SK-MEL-5 (cell line): ENCODE results near the gene DUSP15. TPM values are rescaled to one million over a fixed set of nuclear protein-coding genes. Genes with fewer than 3 reads are reported as not detected.
"Not testable (repeated sequence)": the region's sequence is repeated elsewhere in the genome, so short reads cannot be mapped to it uniquely, and the experiment has no call there.

ENCODE experiments used
- DNase-seq: peaks from one replicate; pipeline ENCODE4 v3.0.0-alpha.2; 2016; ENCODE audit warnings: low read depth, low spot score
- in situ Hi-C: cut with HindIII; loops from 2 replicates; pipeline ENCODE4 v1.10.0; 2016; ENCODE audit warnings: low sequenced_read_pairs, high pct_unique_total_duplicates, low pct_unique_long_range_greater_than_20kb
- polyA plus RNA-seq, 2 experiments: library from polyadenylated mRNA; depleted of rRNA; stranded (reverse); fragments of >200 nt; gene quantifications; 2 replicates each; pipeline ENCODE4 v1.2.3, GENCODE V29; 2015
- total RNA-seq: library from RNA; depleted of rRNA; stranded (reverse); fragments of >200 nt; shearing (Covaris generic); gene quantifications from 2 replicates; pipeline ENCODE4 v1.2.3, GENCODE V29; 2014; rRNA removed

The DUSP15 gene
- 6.2 and 6.6 TPM in 2 replicates for total RNA-seq
- polyA plus RNA-seq (2015; cell fraction: cytosol; rRNA removed): 7.7 and 7.9 TPM in 2 replicates
- polyA plus RNA-seq (2015; cell fraction: nucleus; rRNA removed): 3.5 and 16.2 TPM in 2 replicates

DNA sequence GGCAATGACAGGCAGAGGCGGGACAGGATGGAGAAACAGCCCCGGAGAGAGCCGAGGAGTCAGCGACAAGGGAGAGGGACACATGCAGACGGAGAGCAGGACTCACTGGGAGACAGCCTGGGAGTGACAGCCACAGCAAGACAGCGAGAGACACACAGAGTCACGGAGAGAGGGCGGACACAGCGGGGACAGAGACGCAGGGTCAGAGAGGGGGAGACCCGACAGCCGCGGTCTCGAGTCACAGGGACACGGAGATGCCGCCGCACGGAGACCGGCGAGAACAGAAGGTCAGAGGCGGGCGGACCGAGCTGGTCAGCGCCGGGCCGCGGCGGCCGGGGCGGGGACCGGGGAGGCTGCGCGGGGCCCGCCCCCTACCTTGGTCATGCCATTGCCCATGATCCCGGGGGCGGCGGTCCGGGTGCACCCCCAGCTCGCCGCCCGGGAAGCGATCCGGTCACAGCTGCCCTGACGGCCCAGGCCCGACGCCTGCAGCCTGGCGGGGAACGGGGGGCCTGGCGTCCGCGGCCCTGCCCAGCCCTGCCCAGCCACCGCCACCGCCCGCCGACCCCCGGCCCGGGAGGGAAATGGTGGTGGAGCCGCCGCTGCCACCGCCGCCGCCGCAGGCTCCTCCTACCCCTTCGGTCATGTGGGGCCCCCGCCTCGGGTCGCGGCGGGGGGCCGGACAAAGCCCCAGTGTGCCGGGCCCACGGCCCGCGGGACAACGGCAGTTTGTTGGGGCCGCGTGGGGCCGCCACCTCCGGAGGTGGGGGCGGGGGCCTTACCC lies at the start of gene DUSP15, which contains the start of gene TTLL9:
TSS of gene DUSP15 (minus strand) at position 586 of the 784 bp plus-strand sequence. CDS start at position 396, 190 bp downstream.
TSS of gene TTLL9 (plus strand) at position 693 of the 784 bp plus-strand sequence. CDS start 493 bp downstream, outside the sequence.
- in situ Hi-C loops: no loop called here
- DNase-seq: peak; percentile 44

DNA sequence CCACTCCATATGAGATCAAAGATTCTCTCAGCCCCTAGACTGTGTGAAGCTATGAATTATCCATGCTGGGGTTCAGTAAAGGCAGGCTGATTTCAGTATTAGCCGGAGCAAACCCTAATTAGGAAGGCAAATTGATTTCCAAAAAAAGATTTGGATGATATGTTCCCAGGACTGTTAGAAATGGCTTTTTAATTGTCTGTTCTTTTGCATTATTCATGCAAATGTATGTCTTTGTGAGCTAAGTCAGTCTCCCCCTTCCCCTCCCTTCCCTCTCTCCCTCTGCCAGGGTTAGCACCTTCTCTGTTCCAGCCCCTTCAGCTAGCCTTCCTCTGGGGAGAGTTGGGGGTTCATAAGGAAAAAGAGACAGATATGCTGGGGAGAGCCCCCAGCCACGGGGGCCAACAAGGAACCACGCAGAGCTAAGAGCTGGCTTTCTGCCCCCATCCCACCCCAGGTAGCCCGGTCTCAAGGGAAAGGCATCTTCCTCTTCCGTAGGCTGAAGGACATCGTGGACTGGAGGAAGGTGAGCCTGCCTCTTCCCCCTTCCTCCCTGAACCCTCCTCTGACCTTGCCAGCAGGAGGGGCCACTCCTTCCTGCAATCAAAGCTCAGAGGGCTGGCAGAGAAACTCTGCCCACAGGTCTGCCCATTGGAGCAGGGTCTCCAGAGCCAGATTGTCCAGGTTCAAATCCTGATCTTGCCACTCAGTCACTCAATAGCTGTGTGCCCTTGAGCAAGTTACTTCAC lies 49.3 kb upstream of the DUSP15 start:
- in situ Hi-C loops: no loop called here
- DNase-seq: no peak

GRCh38 chr20:31918466-31919105 lies 48.3 kb upstream of the DUSP15 start:
- no peak for DNase-seq
- in situ Hi-C loops: no loop called here

DNA sequence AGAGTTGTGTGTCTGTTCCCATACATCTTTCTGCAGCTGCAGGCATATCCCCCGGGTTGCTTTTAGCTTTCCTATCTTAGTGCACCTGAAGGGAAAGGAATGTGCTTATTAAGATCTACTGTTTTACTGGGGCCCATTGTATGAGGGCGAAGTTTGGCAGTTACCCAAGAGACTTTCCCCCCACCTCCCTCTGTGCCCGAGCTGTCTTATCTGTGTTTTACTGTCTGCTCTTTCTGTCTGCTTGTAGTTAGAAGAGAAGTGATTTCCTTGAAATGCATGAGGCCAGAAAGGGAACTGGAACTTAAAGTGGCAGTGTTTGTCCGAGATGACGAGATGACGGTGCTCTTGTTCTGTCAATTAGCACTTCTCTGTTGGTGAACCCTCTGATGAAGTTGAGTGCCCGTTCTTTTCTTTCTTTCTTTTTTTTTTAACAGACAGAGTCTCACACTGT lies 47.7 kb upstream of the DUSP15 start:
- DNase-seq: not testable (repeated sequence)

GRCh38 chr20:31916708-31917107 lies 46.4 kb upstream of the DUSP15 start:
- peak; percentile 8 for DNase-seq
- in situ Hi-C loops: no loop called here

More for the DNA sequence above, 47.7 kb upstream of the DUSP15 start:
- in situ Hi-C loops: not testable (repeated sequence)

DNA sequence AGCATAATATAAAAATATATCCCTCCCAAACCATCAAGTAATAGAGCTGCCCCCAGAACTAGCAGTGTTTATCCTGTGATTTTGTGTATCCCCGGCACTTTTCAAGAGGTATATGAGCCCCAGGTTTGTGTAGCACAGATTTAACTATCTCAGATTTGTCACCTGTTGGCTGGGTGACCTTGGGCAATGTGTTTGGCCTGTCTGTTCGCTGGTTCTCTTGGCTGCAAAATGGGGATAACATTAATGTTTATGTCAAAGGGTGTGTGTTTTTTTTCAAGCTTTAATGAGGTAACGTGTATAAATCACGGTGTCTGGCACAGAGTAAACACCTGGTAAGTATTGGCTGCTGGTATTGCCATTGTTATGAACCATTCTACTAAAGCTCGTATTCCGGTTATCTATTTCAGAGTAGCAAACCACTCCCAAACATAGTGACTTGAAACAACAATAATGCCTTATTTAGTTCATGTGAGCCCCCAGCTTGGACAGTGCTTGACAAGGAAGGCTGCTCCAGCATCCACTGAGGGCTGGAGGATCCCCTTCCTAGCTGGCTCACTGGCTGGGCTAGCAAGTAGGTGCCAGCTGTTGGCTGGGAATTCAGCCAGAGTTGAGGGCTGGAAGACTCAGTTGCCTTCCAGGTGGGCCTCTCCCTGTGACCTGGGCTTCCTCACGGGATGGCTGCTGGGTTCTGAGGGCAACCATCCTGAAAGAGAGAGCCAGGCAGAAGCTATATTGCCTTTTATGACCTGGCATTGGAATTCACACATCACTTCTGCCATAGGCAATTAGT lies 45.4 kb upstream of the DUSP15 start:
- DNase-seq: no peak

DNA sequence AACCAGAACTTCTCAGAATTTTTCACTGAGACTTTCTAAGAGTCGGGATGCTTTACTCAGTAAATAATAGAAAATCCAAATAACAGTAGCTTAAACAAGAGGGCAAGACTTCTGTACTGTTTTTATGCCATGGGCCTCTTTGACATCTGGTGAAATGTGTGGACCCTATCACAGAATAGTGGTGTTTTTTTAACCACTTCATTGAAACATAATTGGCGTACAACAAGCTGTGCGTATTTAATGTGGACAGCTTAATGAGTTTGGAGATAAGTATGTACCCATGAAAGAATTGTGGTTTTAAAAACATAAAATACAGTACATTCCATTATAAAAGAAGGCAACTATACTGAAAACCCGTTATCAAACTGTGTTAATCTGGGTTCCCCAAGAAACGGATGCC lies 43.8 kb upstream of the DUSP15 start:
- in situ Hi-C loops: no loop called here
- no peak for DNase-seq

More for the DNA sequence above, 45.4 kb upstream of the DUSP15 start:
- in situ Hi-C loops: no loop called here

- DNase-seq: no peak
- in situ Hi-C loops: no loop called here
Observed at GRCh38 chr20:31913431-31914157, 43.3 kb upstream of the DUSP15 start.

DNA sequence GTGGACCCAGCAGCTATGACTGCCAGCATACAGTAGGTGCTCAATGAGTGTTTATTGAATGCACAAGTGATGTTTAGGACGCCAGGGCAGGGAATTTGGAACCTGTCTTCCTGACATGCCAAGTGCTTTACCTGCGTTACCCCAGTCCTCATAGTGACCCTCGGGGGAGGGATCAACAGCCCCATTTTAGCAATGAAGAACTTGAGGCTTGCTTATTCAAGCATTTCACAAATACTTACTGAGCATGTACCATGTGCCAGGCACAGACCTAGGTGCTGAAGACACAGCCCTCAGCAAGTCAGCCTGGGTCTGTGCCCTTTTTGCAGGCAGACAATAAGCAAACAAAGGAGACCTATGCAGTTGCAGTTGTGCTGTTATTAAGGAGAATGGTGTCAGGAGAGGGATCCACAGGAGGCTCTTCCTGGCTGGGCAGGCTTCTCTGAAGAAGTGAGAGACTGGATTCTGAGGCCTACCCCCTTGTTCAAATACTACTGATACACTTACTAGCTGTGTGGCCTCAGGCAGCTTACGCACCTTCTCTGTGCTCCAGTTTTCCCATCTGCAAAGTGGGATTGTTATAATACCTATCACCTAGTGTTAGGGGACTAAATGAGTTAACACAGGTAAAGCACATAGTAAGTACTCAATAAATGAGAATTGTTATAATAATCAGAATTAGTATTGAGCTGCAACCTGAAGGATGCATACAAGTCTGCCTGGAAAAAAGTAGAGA lies 39.9 kb upstream of the DUSP15 start:
- DNase-seq: no peak
- in situ Hi-C loops: no loop called here

DNA sequence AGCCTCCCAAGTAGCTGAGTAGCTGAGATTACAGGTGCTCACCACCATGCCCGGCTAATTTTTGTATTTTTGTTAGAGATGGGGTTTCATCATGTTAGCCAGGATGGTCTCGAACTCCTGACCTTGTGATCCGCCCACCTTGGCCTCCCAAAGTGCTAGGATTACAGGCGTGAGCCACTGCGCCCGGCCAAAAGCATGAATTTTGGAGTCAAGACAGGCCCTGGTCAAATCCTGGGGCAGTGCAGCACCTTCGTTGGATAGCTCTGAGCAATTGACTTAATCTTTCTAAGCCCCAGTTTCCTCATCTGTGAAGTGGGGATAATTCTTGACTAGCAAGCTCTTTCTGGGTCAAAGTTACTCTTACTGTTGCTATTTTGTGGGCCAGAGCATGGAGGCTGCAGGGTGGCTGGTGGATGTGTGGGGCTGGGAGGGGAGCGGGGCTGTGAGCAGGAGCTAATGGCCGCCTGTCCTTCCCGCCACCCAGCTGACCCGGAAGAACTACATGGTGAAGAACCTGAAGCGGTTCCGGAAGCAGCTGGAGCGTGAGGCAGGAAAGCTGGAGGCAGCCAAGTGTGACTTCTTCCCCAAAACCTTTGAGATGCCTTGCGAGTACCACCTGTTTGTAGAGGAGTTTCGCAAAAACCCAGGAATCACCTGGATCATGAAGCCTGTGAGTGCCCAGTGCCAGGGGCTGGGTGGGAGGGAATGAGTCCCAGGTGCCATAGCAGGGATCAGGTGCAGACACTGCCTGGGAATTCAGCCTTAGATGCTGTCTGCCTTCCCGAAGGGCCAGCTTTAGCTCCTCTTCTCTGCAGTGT lies 39.1 kb upstream of the DUSP15 start:
- no peak for DNase-seq
- in situ Hi-C loops: no loop called here

- in situ Hi-C loops: no loop called here
- no peak for DNase-seq
Observed at GRCh38 chr20:31908424-31908823, 38.1 kb upstream of the DUSP15 start.

DNA sequence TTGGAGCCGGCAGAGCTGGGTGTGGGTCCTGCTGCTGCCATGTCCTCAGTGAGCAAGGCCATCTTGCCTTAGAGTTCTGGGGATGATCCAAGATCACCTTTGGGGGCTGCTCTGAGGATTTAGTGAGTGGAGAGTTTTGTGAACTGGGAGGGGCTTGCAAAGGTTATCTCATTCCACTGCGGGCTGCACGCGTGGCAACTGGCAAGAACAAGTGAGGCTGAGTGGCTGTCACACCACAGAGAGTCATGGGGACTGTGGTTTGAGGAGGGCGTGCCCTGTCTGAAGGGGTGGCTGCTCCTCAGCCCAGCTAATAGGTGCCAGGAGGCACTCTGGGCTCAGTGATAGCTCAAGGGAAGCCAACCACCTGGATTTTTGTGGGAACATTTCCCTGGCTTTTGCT lies 37.7 kb upstream of the DUSP15 start:
- in situ Hi-C loops: no loop called here
- DNase-seq: no peak

DNA sequence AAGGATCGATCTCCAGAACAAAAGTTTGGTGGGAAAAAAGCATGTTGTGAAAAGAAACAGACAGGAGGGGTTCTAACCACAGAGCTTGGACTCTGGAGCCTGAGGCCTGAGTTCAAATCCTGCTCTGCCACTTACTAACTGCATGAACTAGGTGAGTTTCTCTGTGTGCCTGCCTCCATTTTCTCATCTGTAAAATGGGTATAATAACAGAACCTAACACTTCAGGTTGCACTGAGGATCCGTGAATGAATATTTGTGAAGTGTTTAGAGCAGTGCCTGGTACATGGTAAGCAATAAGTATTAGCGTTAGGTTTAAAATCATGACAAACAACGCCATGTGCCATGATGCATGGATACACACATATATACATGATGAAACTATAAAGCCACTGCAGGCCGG lies 36.7 kb upstream of the DUSP15 start:
- in situ Hi-C loops: no loop called here

DNA sequence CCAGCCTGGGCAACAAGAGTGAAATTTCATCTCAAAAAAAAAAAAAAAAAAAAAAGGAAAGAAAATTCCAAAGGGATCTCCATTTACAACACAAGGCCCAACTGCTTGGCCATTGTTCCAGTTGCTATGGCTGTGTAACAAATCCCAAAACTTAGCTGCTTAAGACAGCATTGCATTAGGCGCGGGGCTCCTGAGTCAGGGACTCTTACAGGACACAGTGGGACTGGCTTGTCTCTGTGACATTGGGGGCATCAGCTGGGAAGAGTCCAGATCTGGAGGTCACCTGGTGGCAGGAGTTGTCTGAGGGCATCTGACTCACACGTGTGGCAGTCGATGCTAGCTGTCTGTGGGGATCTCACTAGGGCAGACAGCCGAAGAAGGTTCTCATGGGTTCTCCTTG lies 35.7 kb upstream of the DUSP15 start:
- DNase-seq: no peak
- in situ Hi-C loops: no loop called here

More for the DNA sequence above, 36.7 kb upstream of the DUSP15 start:
- no peak for DNase-seq

- no peak for DNase-seq
- in situ Hi-C loops: no loop called here
Observed at GRCh38 chr20:31903627-31904386, 33.5 kb upstream of the DUSP15 start.
